Esophagus muscularis mucosa (tissue), 4 donors: ENCODE data around the gene TSNAX. TPM values are rescaled to one million over a fixed set of nuclear protein-coding genes. Genes with fewer than 3 reads are reported as not detected.

Experiments
- DNase-seq: peaks from one replicate; pipeline ENCODE4 v3.0.0-alpha.2; 2017; ENCODE audit errors: extremely low spot score
- H3K27ac ChIP-seq, 4 donors: fragments of 200-600 bp; sonication (generic); replicated peaks in 1 of 4; 1 replicate in 3 of 4; 2 replicates in 1 of 4; pipeline ENCODE4 v1.5.1; 2016 to 2019; ENCODE audit warnings: mild to moderate bottlenecking in 1 of 4
- H3K27me3 ChIP-seq, 4 donors: fragments of 200-600 bp; sonication (generic); one replicate each; pipeline versions ENCODE4 v1.5.1 to v1.6.0; 2016 to 2019
- H3K36me3 ChIP-seq, 4 donors: fragments of 200-600 bp; sonication (generic); one replicate each; pipeline ENCODE4 v1.5.1; 2016 to 2019
- H3K4me1 ChIP-seq, 4 donors: fragments of 200-600 bp; sonication (generic); one replicate each; pipeline ENCODE4 v1.5.1; 2016 to 2019
- H3K4me3 ChIP-seq, 4 donors: fragments of 200-600 bp; sonication (generic); 1 replicate in 2 of 4; 2 replicates in 2 of 4; pipeline ENCODE4 v1.5.1; 2016 to 2019; ENCODE audit warnings: mild to moderate bottlenecking in 4 of 4, moderate library complexity in 1 of 4
- H3K9me3 ChIP-seq, 4 donors: fragments of 200-600 bp; sonication (generic); 1 replicate in 3 of 4; 2 replicates in 1 of 4; pipeline ENCODE4 v1.5.1; 2016 to 2019
- EP300 ChIP-seq: sonication (generic); formaldehyde crosslinking; IDR thresholded peaks from one replicate; pipeline ENCODE4 v1.6.1; 2017; ENCODE audit warnings: antibody characterized with exemption
- POLR2A ChIP-seq: fragments of 450-650 bp; IDR thresholded peaks from one replicate; pipeline ENCODE4 v1.6.1; 2017; ENCODE audit warnings: antibody characterized with exemption, moderate library complexity, mild to moderate bottlenecking, low read depth
- POLR2AphosphoS5 ChIP-seq, 2 donors: sonication (generic); formaldehyde crosslinking; IDR thresholded peaks; one replicate each; pipeline ENCODE4 v1.6.1; 2017; ENCODE audit warnings: antibody characterized with exemption in 2 of 2
- WGBS: methylation state at CpG from one replicate; pipeline ENCODE4 v1.1.5; 2018; 5-methylcytosine and 5-hydroxymethylcytosine counted together
- intact Hi-C: fragments of 100-400 bp; cut with DNase I; formaldehyde crosslinking; loops from one replicate; pipeline ENCODE4 v1.15.1; 2023
- total RNA-seq, 4 donors: library from RNA; depleted of rRNA; stranded (reverse); fragments of >200 nt; gene quantifications; one replicate each; pipeline versions ENCODE4 v1.1.0 to v1.2.1, GENCODE V29; 2016
- TF ChIP-seq, protein P1 (sequence below), 3 experiments: fragments of 200-600 bp in 2 of 3; fragments of 450-650 bp in 1 of 3; sonication (generic) in 2 of 3; IDR thresholded peaks; one replicate each; pipeline ENCODE4 v1.5.1; 2017 to 2019; ENCODE audit warnings: antibody characterized with exemption in 3 of 3, mild to moderate bottlenecking in 2 of 3, moderate library complexity in 1 of 3

Gene TSNAX
- total RNA-seq, 4 donors from 2014 or later = 20.4 to 29.6 (median 24.7) TPM

- DNase-seq = no peak
- 57% methylated on average over 1 of the region's 1 CpG for WGBS
- no peaks in the 10 kb centered on the region for H3K36me3 ChIP-seq
- no peaks in the 10 kb centered on the region for H3K9me3 ChIP-seq
- intact Hi-C loops = no loop called here
- no peaks in the 10 kb centered on the region for H3K4me1 ChIP-seq
- TF ChIP-seq, protein P1, sequence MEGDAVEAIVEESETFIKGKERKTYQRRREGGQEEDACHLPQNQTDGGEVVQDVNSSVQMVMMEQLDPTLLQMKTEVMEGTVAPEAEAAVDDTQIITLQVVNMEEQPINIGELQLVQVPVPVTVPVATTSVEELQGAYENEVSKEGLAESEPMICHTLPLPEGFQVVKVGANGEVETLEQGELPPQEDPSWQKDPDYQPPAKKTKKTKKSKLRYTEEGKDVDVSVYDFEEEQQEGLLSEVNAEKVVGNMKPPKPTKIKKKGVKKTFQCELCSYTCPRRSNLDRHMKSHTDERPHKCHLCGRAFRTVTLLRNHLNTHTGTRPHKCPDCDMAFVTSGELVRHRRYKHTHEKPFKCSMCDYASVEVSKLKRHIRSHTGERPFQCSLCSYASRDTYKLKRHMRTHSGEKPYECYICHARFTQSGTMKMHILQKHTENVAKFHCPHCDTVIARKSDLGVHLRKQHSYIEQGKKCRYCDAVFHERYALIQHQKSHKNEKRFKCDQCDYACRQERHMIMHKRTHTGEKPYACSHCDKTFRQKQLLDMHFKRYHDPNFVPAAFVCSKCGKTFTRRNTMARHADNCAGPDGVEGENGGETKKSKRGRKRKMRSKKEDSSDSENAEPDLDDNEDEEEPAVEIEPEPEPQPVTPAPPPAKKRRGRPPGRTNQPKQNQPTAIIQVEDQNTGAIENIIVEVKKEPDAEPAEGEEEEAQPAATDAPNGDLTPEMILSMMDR (IDR thresholded peaks at IDR 0.05) = no peak
- TF ChIP-seq EP300 = no peak
- TF ChIP-seq POLR2AphosphoS5 (IDR thresholded peaks at IDR 0.05) = no peak
- no peak for TF ChIP-seq POLR2A
- H3K4me3 ChIP-seq = no peak overlapping the region
- H3K27me3 ChIP-seq = no peaks in the 10 kb centered on the region
- no peak overlapping the region for H3K27ac ChIP-seq
Observed at GRCh38 chr1:231487019-231487418, 41.5 kb upstream of the TSNAX start.

DNA sequence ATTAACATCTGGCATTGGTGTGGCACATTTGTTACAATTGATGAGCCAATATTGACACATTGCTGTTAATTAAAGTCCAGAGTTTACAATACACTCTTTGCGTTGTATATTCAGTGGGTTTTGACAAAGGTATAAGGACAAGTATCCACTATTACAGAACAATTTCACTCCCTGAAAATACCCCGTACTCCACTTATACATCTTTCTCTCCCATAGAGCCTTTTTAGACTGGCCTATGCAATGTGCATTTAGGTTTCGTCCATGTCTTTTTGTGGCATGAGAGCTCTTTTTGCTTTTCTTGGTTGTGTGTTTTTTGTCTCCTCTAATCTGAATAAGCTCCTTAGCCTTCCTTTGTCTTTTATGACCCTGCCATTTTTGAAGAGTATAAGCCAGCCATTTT, 40.6 kb upstream of the TSNAX start:
- DNase-seq = no peak
- Histone ChIP-seq H3K27me3 (no peaks in the 10 kb centered on the region), H3K36me3 (no peaks in the 10 kb centered on the region), H3K27ac (no peak overlapping the region), H3K4me3 (no peak overlapping the region), H3K4me1 (no peaks in the 10 kb centered on the region), H3K9me3 (no peaks in the 10 kb centered on the region)
- 96% methylated on average over 3 of the region's 3 CpGs for WGBS
- intact Hi-C loops = no loop called here
- TF ChIP-seq EP300 = no peak
- no peak for TF ChIP-seq POLR2AphosphoS5 (IDR thresholded peaks at IDR 0.05)
- TF ChIP-seq, protein P1 (IDR thresholded peaks at IDR 0.05) = no peak
- no peak for TF ChIP-seq POLR2A

DNA sequence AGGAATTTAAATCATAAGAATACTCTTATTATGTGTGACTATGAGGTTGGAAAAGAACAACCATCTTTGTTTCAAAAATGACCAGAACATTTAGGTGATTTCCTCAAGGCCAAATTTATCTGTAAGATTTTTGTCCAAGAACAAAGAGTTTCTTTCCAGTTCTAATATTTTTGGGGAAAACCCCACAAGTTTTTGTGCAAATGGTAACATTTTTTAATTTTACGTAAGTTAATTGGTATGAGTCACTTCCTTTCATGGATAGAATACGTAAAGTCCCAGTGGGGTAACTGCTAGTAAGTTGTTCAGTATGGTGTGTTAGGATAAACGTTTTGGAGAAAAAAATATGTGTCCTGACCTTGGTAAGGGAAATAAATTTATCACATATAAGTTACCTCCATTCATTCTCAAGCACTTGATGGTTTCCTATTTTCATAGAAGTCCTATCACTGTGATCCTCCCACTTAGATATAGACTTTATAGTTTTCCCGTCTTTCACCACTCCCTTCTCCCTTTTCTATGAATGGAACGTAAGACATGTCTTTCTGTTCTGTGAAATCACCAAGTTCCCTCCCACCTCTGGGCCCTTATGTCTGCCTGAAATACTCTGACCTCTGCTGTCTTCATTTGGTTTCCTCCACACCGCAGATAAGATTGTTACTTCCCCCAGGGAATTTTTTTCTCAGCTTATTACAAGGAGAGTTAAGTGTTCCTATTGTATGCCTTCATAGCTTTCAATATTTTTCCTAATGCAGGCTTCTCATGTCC, 34.9 kb upstream of the TSNAX start:
- DNase-seq = no peak
- Histone ChIP-seq H3K36me3 (no peaks in the 10 kb centered on the region), H3K9me3 (peaks cover 0 to under 1% (median under 1%) of the 10 kb centered on the region in 4 donors), H3K27me3 (no peaks in the 10 kb centered on the region), H3K4me1 (no peaks in the 10 kb centered on the region), H3K27ac (no peak overlapping the region), H3K4me3 (no peak overlapping the region)
- WGBS = 59% methylated on average over 6 of the region's 6 CpGs
- intact Hi-C loops = no loop called here
- TF ChIP-seq POLR2AphosphoS5 (IDR thresholded peaks at IDR 0.05) (no peak), EP300 (no peak), POLR2A (no peak)
- TF ChIP-seq, protein P1 (IDR thresholded peaks at IDR 0.05) = no peak

- no peak for DNase-seq
- no peaks in the 10 kb centered on the region for H3K27me3 ChIP-seq
- TF ChIP-seq POLR2A (no peak), EP300 (no peak), POLR2AphosphoS5 (IDR thresholded peaks at IDR 0.05) (no peak)
- TF ChIP-seq, protein P1 (IDR thresholded peaks at IDR 0.05) = no peak
- peaks cover 0 to 10% (median 5%) of the 10 kb centered on the region in 4 donors for H3K9me3 ChIP-seq
- intact Hi-C loops = no loop called here
- 66% methylated on average over 1 of the region's 1 CpG for WGBS
- no peak overlapping the region for H3K27ac ChIP-seq
- H3K4me1 ChIP-seq = no peaks in the 10 kb centered on the region
- no peak overlapping the region for H3K4me3 ChIP-seq
- no peaks in the 10 kb centered on the region for H3K36me3 ChIP-seq
Observed at GRCh38 chr1:231494439-231495110, 33.9 kb upstream of the TSNAX start.
